ENCODE measurements around the gene ZNF22. TPM values are rescaled to one million over a fixed set of nuclear protein-coding genes. Genes with fewer than 3 reads are reported as not detected.

The ZNF22 gene
- total and polyA plus RNA-seq, 2 of the 8 experiments (the other 6 are each of a cell fraction or from before 2014, with no cell fraction given): 18.2 to 45.2 TPM

DNA sequence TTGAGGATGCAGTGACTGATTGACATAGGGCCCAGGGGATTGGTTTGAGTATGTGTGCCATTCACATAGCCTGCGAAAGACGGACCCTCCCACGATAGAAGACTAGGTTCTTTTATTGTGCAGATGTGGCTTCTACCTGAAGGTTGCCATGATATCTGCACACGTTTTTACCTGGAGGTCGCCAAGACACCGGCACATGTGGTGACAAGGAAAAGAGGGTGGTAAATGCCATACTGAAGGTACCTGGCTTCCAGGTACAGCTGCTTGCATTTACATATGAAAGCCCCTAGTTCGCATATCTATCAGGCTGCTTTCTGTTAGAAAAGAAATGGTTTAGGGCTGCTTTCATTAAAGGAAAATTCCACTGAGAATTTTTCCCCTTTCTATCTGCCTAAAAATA is 43.6 kb downstream of the ZNF22 start (continued):
- TF ChIP-seq GTF2F1 (IDR thresholded peaks at IDR 0.05; ENCODE audit: borderline replicate concordance, low read depth, low read length) (no peak), TAF1 (IDR thresholded peaks at IDR 0.05; ENCODE audit: low read depth, low read length) (0 out of 2 replicates have a peak, but pooled peaks have one; percentile 38), GABPA (IDR thresholded peaks at IDR 0.05; ENCODE audit: borderline replicate concordance, insufficient read depth, low read length) (no peak), KDM5A (IDR thresholded peaks at IDR 0.05; ENCODE audit: low read length) (no peak), SP1 (IDR thresholded peaks at IDR 0.05; ENCODE audit: low read depth, low read length) (peak; percentile 26; the same call in 1 of the 2 replicates), RNF2 (IDR thresholded peaks at IDR 0.05; ENCODE audit: borderline replicate concordance, low read depth, low read length, missing control alignments, poor library complexity, severe bottlenecking) (no peak), NANOG (IDR thresholded peaks at IDR 0.05; ENCODE audit: insufficient read depth, low read depth, low read length, poor library complexity, severe bottlenecking) (no peak)
